GM21528 (cell line): ENCODE measurements around the gene KLHL40.

Experiments
- ATAC-seq: cut with Tn5 transposase; IDR thresholded peaks from one replicate; pipeline ENCODE4 v1.9.1; 2021; ENCODE audit warnings: mild to moderate bottlenecking, moderate library complexity; ENCODE audit not compliant: unreplicated experiment, low FRiP score

The KLHL40 gene, protein sequence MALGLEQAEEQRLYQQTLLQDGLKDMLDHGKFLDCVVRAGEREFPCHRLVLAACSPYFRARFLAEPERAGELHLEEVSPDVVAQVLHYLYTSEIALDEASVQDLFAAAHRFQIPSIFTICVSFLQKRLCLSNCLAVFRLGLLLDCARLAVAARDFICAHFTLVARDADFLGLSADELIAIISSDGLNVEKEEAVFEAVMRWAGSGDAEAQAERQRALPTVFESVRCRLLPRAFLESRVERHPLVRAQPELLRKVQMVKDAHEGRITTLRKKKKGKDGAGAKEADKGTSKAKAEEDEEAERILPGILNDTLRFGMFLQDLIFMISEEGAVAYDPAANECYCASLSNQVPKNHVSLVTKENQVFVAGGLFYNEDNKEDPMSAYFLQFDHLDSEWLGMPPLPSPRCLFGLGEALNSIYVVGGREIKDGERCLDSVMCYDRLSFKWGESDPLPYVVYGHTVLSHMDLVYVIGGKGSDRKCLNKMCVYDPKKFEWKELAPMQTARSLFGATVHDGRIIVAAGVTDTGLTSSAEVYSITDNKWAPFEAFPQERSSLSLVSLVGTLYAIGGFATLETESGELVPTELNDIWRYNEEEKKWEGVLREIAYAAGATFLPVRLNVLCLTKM

DNA sequence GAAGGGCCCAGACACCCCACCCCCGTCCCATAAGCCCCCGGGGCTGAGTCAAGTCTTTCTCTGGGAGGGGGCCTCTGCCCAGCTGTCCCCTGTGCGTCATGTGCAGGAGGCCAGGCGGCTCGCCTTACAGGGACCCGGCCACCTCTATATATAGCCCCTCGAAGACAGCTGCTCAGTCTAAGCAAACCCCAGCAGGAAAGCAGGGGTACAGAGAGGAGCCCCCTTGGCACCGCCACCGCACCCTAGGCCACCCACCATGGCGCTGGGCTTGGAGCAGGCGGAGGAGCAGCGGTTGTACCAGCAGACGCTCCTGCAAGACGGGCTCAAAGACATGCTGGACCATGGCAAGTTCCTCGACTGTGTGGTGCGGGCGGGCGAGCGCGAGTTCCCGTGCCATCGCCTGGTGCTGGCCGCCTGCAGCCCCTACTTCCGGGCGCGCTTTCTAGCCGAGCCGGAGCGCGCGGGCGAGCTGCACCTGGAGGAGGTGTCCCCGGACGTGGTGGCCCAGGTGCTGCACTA is at the start of gene KLHL40:
Gene KLHL40 (plus strand): TSS at position 175 of the 519 bp plus-strand sequence. CDS start 82 bp downstream, at position 257.
- no peak for ATAC-seq

DNA sequence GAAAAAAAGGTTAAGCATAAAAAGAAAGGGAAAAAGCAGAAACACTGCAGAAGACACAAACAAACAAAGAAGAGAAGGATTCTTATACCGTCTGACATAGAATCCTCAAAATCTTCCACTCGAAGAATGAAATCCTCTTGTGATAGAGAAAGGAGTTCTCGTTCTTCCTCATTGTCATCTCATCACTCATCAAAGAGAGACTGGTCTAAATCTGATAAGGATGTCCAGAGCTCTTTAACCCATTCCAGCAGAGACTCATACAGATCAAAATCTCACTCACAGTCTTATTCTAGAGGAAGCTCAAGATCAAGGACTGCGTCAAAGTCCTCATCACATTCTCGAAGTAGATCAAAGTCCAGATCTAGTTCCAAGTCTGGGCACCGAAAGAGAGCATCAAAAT is 48.3 kb upstream of the KLHL40 start:
- ATAC-seq: no peak

DNA sequence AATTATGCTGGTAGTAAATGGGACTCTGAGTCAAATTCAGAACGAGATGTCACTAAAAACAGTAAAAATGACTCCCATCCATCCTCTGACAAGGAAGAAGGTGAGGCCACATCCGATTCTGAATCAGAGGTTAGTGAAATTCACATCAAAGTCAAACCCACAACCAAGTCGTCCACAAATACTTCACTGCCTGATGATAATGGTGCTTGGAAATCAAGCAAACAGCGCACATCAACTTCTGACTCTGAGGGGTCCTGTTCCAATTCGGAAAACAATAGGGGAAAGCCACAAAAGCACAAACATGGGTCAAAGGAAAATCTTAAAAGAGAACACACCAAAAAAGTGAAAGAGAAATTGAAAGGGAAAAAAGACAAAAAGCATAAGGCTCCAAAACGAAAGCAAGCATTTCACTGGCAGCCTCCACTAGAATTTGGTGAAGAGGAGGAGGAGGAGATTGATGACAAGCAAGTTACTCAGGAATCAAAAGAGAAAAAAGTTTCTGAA is 46.9 kb upstream of the KLHL40 start:
- no peak for ATAC-seq

DNA sequence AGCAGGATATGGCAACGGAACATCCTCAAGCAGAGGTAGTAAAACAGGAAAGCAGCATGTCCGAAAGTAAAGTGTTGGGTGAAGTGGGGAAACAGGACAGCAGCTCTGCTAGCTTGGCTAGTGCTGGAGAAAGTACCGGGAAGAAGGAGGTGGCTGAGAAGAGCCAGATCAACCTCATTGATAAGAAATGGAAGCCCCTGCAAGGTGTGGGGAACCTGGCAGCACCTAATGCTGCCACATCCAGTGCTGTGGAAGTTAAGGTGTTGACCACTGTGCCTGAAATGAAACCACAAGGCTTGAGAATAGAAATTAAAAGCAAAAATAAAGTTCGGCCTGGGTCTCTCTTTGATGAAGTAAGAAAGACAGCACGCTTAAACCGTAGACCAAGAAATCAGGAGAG is 46.1 kb upstream of the KLHL40 start:
- ATAC-seq: no peak

GRCh38 chr3:42640129-42640528 is 45.2 kb upstream of the KLHL40 start:
- ATAC-seq: no peak

DNA sequence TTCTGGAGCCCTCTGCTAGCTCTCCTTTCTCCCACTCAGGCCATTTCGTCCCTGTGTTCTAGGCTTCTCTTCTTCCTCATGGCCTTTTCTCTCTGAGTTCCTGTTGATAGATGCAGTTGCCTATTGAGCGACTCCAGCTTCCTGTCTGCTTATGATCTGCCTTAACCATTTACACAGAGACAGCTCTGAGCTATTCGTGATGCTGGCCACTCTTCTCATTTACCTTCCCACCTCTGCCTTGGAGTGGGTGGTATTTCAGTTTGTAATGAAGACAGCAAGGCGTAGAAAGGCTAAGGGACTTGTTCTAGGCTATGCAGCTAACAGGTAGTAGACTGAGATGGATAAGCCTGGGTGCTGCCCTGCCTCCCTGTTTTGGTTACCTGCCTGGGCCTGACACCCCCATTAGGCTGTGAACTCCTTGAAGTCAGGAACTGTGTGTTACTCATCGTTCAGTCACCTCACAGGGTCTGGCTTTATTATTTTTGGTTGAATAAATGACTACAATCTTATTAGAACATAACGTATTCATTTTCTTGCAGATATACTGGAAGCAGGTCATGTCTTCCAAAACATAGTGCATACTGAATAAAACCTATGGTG is 44.5 kb upstream of the KLHL40 start:
- ATAC-seq: no peak

GRCh38 chr3:42647821-42648459 is 37.4 kb upstream of the KLHL40 start:
- no peak for ATAC-seq

DNA sequence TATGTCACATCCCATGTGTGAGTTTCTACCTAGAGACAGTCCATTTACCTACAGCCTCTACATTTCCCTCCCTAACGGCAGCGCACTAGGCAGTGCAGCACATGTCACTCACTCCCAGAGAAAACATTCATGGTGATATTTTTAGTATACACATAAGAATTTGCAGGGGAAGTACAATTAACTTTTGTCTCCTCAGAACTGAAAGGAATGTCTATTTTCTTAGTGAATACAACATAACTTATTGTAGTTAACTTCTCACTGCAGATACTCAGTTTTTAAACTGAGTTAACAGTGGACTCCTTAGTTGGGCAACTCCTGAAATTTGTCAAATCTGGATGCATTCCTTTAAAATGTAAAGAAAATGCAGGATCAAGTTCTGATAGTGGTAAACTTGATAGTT is 36.3 kb upstream of the KLHL40 start:
- no peak for ATAC-seq

DNA sequence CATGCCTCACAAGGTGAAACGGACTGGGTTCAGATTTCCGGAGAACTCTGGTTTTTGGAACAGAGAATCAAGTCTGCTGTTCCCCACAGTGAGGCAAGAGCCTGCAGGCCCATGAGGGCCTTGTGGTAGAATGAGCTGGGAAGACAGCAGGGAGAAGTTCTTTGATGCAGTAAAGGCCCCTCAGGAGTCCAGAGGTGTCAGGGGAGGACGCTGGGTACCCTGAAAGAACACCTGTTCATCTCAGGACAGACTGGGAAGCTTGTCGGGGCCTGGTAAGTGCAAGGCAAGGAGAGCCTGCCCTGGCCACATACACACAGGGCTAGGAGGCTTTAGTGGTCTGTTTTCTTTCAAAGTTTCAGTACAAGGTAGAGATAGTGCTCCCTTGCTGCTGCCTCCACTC is 35.6 kb upstream of the KLHL40 start:
- ATAC-seq: no peak

GRCh38 chr3:42651248-42652091 is 33.9 kb upstream of the KLHL40 start:
- no peak for ATAC-seq

DNA sequence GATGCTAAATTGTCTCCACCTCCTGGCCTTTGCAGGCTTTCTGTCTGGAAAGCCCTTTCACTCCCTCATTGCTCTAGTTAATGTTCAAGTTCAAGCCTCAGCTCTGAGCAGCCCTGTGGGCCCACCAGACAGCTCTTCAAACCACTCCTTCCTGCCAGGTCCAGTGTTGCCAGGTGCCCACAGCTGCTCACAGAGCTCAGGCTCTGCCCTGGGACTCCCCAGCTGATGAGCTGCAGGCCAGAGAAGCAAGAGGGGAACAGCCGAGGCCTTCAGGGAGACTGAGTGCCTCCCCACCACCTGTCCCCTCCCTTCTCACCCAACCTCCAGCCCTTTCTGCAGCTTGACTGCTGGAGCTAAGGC is 33.1 kb upstream of the KLHL40 start:
- no peak for ATAC-seq

GRCh38 chr3:42652611-42653302 is 32.6 kb upstream of the KLHL40 start:
- no peak for ATAC-seq

GRCh38 chr3:42653303-42653559 is 32.1 kb upstream of the KLHL40 start:
- no peak for ATAC-seq

- ATAC-seq: no peak
Observed at GRCh38 chr3:42653560-42654330, 31.6 kb upstream of the KLHL40 start, which contains the start of gene ZBTB47. TSS of gene ZBTB47 (plus strand) at chr3:42653697. CDS start at chr3:42658356, 4,659 bp downstream.

DNA sequence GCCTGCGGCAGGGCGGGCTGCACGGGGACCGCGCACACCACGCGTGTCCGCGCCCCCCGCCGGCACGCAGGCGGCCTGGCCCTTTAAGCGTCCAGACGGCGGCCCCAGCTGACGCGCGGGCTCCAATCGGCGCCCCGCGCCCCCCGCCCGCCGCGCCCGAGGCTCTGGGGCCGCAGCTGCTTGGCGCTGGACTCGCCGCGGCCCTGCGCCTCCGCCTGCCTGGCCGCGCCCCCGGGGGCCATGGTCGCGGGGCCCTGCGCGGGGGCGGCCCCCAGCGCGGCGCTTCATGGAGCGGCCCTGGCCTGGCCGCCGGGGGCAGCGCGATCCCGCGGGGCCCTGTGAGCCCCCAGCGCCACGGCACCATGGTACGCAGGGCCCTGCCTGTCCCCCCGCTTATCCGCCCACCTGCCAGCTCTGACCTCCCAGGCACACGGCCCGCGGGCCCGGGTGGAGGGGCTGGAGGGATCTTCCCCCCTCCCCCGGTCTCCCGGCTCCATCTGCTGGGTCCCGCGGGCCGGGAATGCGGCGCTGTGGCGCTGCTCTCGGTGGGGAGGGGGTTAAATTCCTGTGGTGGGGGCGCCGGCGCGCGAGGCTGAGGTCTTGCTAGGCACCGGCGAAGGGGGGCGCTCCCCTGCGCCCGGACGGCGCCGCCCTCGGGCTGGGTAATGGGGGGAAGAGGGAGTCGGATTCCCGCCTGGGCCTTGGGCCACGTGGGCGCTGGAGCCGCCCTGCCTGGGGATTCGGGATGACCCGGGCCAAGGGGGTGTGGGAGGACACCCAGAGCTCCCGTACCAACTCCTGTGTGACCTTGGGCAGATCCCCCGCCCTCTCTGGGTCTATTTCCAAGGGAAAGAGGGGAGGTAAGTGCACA is 30.8 kb upstream of the KLHL40 start:
- no peak for ATAC-seq

- ATAC-seq: no peak
Observed at GRCh38 chr3:42655331-42655888, 29.9 kb upstream of the KLHL40 start.

DNA sequence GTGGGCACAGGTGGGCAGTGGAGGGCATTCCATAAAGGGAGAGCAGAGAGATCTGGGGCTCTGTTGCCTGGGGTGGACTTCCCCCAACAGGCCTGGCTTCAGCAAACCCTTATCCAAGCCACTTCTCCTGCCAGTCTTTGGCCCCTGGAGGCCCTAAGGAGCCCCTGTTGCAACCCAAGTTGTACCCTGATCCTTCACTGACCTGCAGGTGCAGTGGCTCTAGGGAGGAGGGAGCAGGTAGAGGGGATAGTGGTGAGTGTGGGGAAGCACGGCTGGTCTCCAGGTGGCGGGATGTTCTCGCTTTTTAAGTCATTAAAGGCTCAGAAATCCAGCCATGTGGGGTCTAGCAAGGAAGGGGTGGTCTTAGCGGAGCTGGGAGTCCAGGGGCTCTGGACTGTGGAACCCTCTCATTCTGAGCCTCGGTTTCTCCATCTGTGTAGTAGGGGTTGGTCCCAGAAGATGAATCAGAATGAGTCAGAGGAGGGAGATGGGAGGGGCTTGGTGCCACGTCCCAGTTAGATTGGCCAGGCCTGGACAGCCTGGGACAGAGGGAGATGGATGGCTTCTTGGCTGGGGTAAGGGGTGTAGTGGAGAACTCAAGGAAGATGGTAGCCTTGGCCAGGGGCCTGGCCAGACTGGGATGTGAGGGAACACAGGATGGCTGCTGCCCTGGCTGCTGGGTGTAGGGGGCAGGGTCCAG is 29.2 kb upstream of the KLHL40 start:
- ATAC-seq: no peak
